SK-N-SH (cell line): ENCODE measurements around the gene EEF1AKMT4. TPM values are rescaled to one million over a fixed set of nuclear protein-coding genes. Genes with fewer than 3 reads are reported as not detected.

ENCODE experiments used
- CTCF ChIA-PET: fragments of 300-600, 350-600 bp; formaldehyde crosslinking; extraction: SDS; loops from one replicate; lab custom pipeline; 2021; lab: Yijun Ruan, JAX
- POLR2A ChIA-PET: fragments of 350-600 bp; sonication (Branson Sonifier 250); formaldehyde crosslinking; extraction: SDS; loops from one replicate; lab custom pipeline; 2020; ENCODE audit warnings: antibody characterized with exemption, inconsistent platforms; lab: Yijun Ruan, JAX
- DNase-seq: peaks from one replicate; pipeline ENCODE4 v3.0.0; 2012
- H2AFZ ChIP-seq: fragments of 200-600 bp; sonication (generic); 2 replicates; pipeline ENCODE4 v1.8.1; 2016; ENCODE audit warnings: antibody characterized with exemption, mild to moderate bottlenecking, low read depth
- H3F3A ChIP-seq: fragments of 200-600 bp; sonication (generic); replicated peaks from 2 replicates; pipeline ENCODE3; 2016; ENCODE audit warnings: antibody characterized with exemption, mild to moderate bottlenecking; ENCODE audit not compliant: insufficient read depth
- H3K27ac ChIP-seq, 2 experiments: fragments of 200-500 bp in 1 of 2; fragments of 200-600 bp in 1 of 2; sonication (Bioruptor generic) in 1 of 2; sonication (generic), shearing (Covaris generic) in 1 of 2; 2 replicates each; pipeline versions ENCODE4 v1.5.1 to v1.6.1; 2014 to 2016; ENCODE audit warnings: low read depth in 2 of 2, inconsistent platforms in 1 of 2, low read length in 1 of 2, mild to moderate bottlenecking in 1 of 2, mixed read lengths in 1 of 2
- H3K27me3 ChIP-seq: fragments of 200-600 bp; sonication (generic), shearing (Covaris generic); 2 replicates; pipeline ENCODE4 v1.6.1; 2016; ENCODE audit warnings: mixed run types; ENCODE audit not compliant: insufficient read depth
- H3K36me3 ChIP-seq, 2 experiments: fragments of 200-500 bp in 1 of 2; fragments of 200-600 bp in 1 of 2; sonication (Bioruptor generic) in 1 of 2; sonication (generic) in 1 of 2; replicated peaks in 1 of 2; 2 replicates each; pipeline versions ENCODE3 to v1.5.1; 2014 to 2016; ENCODE audit warnings: low read length in 1 of 2, mild to moderate bottlenecking in 1 of 2; ENCODE audit not compliant: insufficient read depth in 2 of 2, control insufficient read depth in 1 of 2
- H3K4me1 ChIP-seq, 2 experiments: fragments of 200-500 bp in 1 of 2; fragments of 200-600 bp in 1 of 2; sonication (Bioruptor generic) in 1 of 2; sonication (generic), shearing (Covaris generic) in 1 of 2; 2 replicates each; pipeline versions ENCODE4 v1.5.1 to v1.6.1; 2014 to 2016; ENCODE audit warnings: low read depth in 1 of 2, low read length in 1 of 2, mixed run types in 1 of 2; ENCODE audit not compliant: insufficient read depth in 2 of 2, control insufficient read depth in 1 of 2
- H3K4me2 ChIP-seq: fragments of 200-600 bp; sonication (generic), shearing (Covaris generic); 2 replicates; pipeline ENCODE4 v1.6.1; 2017; ENCODE audit warnings: mixed run types
- H3K4me3 ChIP-seq, 2 experiments: fragments of 200-500 bp in 1 of 2; fragments of 200-600 bp in 1 of 2; sonication (Bioruptor generic) in 1 of 2; sonication (generic), shearing (Covaris generic) in 1 of 2; 2 replicates each; pipeline versions ENCODE4 v1.5.1 to v1.8.1; 2014 to 2016; ENCODE audit warnings: low read depth in 2 of 2, inconsistent platforms in 1 of 2, low read length in 1 of 2, mild to moderate bottlenecking in 1 of 2, mixed read lengths in 1 of 2, moderate library complexity in 1 of 2
- H3K79me2 ChIP-seq: fragments of 200-600 bp; sonication (generic); 2 replicates; pipeline ENCODE4 v1.8.1; 2017; ENCODE audit warnings: mild to moderate bottlenecking; ENCODE audit not compliant: insufficient read depth
- H3K9ac ChIP-seq: fragments of 200-600 bp; sonication (generic); 2 replicates; pipeline ENCODE4 v1.6.1; 2017; ENCODE audit warnings: mixed run types
- H3K9me2 ChIP-seq: fragments of 200-600 bp; sonication (generic); 2 replicates; pipeline ENCODE4 v1.6.1; 2017; ENCODE audit warnings: mixed run types
- H3K9me3 ChIP-seq: fragments of 200-600 bp; sonication (generic); 2 replicates; pipeline ENCODE4 v1.6.1; 2017; ENCODE audit warnings: mixed run types, mild to moderate bottlenecking, moderate library complexity
- H4K20me1 ChIP-seq: fragments of 200-600 bp; sonication (generic); 2 replicates; pipeline ENCODE4 v1.6.1; 2017; ENCODE audit warnings: mild to moderate bottlenecking, mixed run types; ENCODE audit not compliant: insufficient read depth
- CHD2 ChIP-seq: fragments of 150-350 bp; IDR thresholded peaks from 2 replicates; pipeline ENCODE4 v1.6.1; 2018; ENCODE audit warnings: low read length; ENCODE audit not compliant: partially characterized antibody
- EP300 ChIP-seq, 2 experiments: IDR thresholded peaks; 2 replicates each; pipeline versions ENCODE4 v1.4.0 to v1.6.1; 2012; ENCODE audit warnings: borderline replicate concordance in 1 of 2, low read depth in 1 of 2, low read length in 1 of 2
- EZH2phosphoT487 ChIP-seq: fragments of 200-600 bp; sonication (generic); IDR thresholded peaks from 2 replicates; pipeline ENCODE4 v1.6.1; 2017; ENCODE audit warnings: low read depth, mixed run types, mild to moderate bottlenecking, antibody characterized with exemption, moderate library complexity, borderline replicate concordance
- FOXJ3 ChIP-seq: sonication (generic); formaldehyde crosslinking; IDR thresholded peaks from 2 replicates; pipeline ENCODE4 v1.5.1; 2020; ENCODE audit warnings: mild to moderate bottlenecking, missing genetic modification reagents
- GABPA ChIP-seq: IDR thresholded peaks from 2 replicates; pipeline ENCODE4 v1.4.0; 2012; ENCODE audit warnings: low read depth, mild to moderate bottlenecking
- GATA2 ChIP-seq: sonication (generic); formaldehyde crosslinking; IDR thresholded peaks from 2 replicates; pipeline ENCODE4 v1.5.0; 2020; ENCODE audit warnings: mild to moderate bottlenecking, missing genetic modification reagents
- MXI1 ChIP-seq: IDR thresholded peaks from 2 replicates; pipeline ENCODE4 v1.6.1; 2012; ENCODE audit warnings: mild to moderate bottlenecking, low read depth, low read length, improper control_type of control experiment
- PBX3 ChIP-seq: IDR thresholded peaks from 2 replicates; pipeline ENCODE4; 2012
- POLR2AphosphoS5 ChIP-seq: IDR thresholded peaks from 2 replicates; pipeline ENCODE4 v1.6.1; 2012; ENCODE audit warnings: low read depth, low read length
- REST ChIP-seq: IDR thresholded peaks from 2 replicates; pipeline ENCODE4 v1.6.1; 2012; ENCODE audit warnings: mild to moderate bottlenecking, low read depth, low read length, moderate library complexity
- RFX5 ChIP-seq: IDR thresholded peaks from 2 replicates; pipeline ENCODE4 v1.6.1; 2012; ENCODE audit warnings: mild to moderate bottlenecking, improper control_type of control experiment, low read length
- SIN3A ChIP-seq: IDR thresholded peaks from 2 replicates; pipeline ENCODE4 v1.6.1; 2012; ENCODE audit warnings: low read depth, mild to moderate bottlenecking, low read length, moderate library complexity, borderline replicate concordance
- TCF12 ChIP-seq: IDR thresholded peaks from 2 replicates; pipeline ENCODE4 v1.4.0; 2012
- YY1 ChIP-seq: IDR thresholded peaks from 2 replicates; pipeline ENCODE4 v1.4.0; 2012; ENCODE audit warnings: low read depth, mild to moderate bottlenecking
- ZBTB33 ChIP-seq: IDR thresholded peaks from 2 replicates; pipeline ENCODE4 v1.4.0; 2012; ENCODE audit warnings: low read depth, borderline replicate concordance
- WGBS: methylation state at CpG from one replicate; pipeline ENCODE4 v1.1.6; 2017; ENCODE audit warnings: low lambda C conversion rate; 5-methylcytosine and 5-hydroxymethylcytosine counted together
- polyA plus RNA-seq, 3 experiments: library from polyadenylated mRNA; depleted of rRNA; stranded (reverse); fragments of >200 nt; gene quantifications; 2 replicates each; pipeline ENCODE4 v1.2.3, GENCODE V29; 2012
- TF ChIP-seq, protein P1 (sequence below): IDR thresholded peaks from 2 replicates; pipeline ENCODE4 v1.4.0; 2012; ENCODE audit warnings: low read depth, borderline replicate concordance
- TF ChIP-seq, protein P2 (sequence below): fragments of 150-350 bp; IDR thresholded peaks from 2 replicates; pipeline ENCODE4 v1.6.1; 2016; ENCODE audit warnings: mild to moderate bottlenecking, low read depth, low read length
- TF ChIP-seq, protein P3 (sequence below): IDR thresholded peaks from 2 replicates; pipeline ENCODE4 v1.4.0; 2012; ENCODE audit warnings: low read depth

Gene EEF1AKMT4
- polyA plus RNA-seq, 1 of the 3 experiments (the other 2 are of a cell fraction), result 9.3 TPM

GRCh38 chr3:184255291-184256039, 6.0 kb downstream of the EEF1AKMT4 start:
- Histone ChIP-seq H3K9ac (no peak overlapping the region), H3K79me2 (no peaks in the 10 kb centered on the region; the same call in 1 of the 2 replicates), H2AFZ (no peak overlapping the region), H3K4me3 (no peak overlapping the region), H3K27me3 (no peaks in the 10 kb centered on the region), H3K9me3 (no peaks in the 10 kb centered on the region), H3K4me1 (peaks cover 0 to 11% of the 10 kb centered on the region in 2 experiments; a peak in 2 of 4 replicates), H3F3A (peaks cover 2% of the 10 kb centered on the region), H4K20me1 (peaks cover 22% of the 10 kb centered on the region), H3K36me3 (no peaks in the 10 kb centered on the region), H3K9me2 (no peaks in the 10 kb centered on the region), H3K4me2 (no peak overlapping the region), H3K27ac (no peak overlapping the region)
- ChIA-PET CTCF (interaction anchor here (0.6 to 1.4 kb wide), 5 partner anchors 14 to 370 kb away, joined by 3 to 4 read pairs (median 4); partner anchors contain the start of gene PARL), POLR2A (no interaction called here)
- no peak for DNase-seq
- WGBS, result 100% methylated on average over 3 of the region's 3 CpGs
- TF ChIP-seq CHD2, result no peak
- no peak for TF ChIP-seq GABPA
- no peak for TF ChIP-seq RFX5
- TF ChIP-seq REST, result no peak
- TF ChIP-seq ZBTB33, result no peak
- TF ChIP-seq PBX3, result no peak
- TF ChIP-seq, protein P1, sequence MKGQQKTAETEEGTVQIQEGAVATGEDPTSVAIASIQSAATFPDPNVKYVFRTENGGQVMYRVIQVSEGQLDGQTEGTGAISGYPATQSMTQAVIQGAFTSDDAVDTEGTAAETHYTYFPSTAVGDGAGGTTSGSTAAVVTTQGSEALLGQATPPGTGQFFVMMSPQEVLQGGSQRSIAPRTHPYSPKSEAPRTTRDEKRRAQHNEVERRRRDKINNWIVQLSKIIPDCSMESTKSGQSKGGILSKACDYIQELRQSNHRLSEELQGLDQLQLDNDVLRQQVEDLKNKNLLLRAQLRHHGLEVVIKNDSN, result no peak
- TF ChIP-seq POLR2AphosphoS5, result no peak
- no peak for TF ChIP-seq EP300 (IDR thresholded peaks at IDR 0.05; ENCODE audit: borderline replicate concordance in 1 of 2, low read depth in 1 of 2, low read length in 1 of 2)
- TF ChIP-seq TCF12, result no peak
- no peak for TF ChIP-seq YY1
- TF ChIP-seq, protein P2, sequence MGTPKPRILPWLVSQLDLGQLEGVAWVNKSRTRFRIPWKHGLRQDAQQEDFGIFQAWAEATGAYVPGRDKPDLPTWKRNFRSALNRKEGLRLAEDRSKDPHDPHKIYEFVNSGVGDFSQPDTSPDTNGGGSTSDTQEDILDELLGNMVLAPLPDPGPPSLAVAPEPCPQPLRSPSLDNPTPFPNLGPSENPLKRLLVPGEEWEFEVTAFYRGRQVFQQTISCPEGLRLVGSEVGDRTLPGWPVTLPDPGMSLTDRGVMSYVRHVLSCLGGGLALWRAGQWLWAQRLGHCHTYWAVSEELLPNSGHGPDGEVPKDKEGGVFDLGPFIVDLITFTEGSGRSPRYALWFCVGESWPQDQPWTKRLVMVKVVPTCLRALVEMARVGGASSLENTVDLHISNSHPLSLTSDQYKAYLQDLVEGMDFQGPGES, result no peak
- no peak for TF ChIP-seq GATA2 (CRISPR knock-in tag)
- TF ChIP-seq, protein P3, sequence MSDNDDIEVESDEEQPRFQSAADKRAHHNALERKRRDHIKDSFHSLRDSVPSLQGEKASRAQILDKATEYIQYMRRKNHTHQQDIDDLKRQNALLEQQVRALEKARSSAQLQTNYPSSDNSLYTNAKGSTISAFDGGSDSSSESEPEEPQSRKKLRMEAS, result no peak
- no peak for TF ChIP-seq EZH2phosphoT487
- TF ChIP-seq FOXJ3 (CRISPR knock-in tag), result no peak
- TF ChIP-seq MXI1, result no peak
- TF ChIP-seq SIN3A, result no peak
